WTC11 (cell line): ENCODE results near the gene INTS11. TPM values are rescaled to one million over a fixed set of nuclear protein-coding genes. Genes with fewer than 3 reads are reported as not detected.

Source experiments
- ATAC-seq: fragments of 200-7000 bp; cut with Tn5 transposase; 2 replicates; pipeline ENCODE4 v1.10.0; 2021; ENCODE audit warnings: mild to moderate bottlenecking, moderate library complexity
- CTCF ChIA-PET: fragments of 300-600 bp; sonication (Branson Sonifier 250); formaldehyde crosslinking; loops from one replicate; lab custom pipeline; 2021; ENCODE audit warnings: antibody characterized with exemption; lab: Charles Lee
- POLR2A ChIA-PET: fragments of 350-600 bp; sonication (Branson Sonifier 250); formaldehyde crosslinking; loops from one replicate; lab custom pipeline; 2021; ENCODE audit warnings: antibody characterized with exemption; lab: Charles Lee
- DNase-seq: peaks from one replicate; pipeline ENCODE4 v3.0.0; 2021; ENCODE audit warnings: low spot score
- H3K27ac Mint-ChIP-seq: 2 replicates; pipeline ENCODE4 v1.8.0; 2021; ENCODE audit warnings: mixed read lengths
- H3K27me3 Mint-ChIP-seq: 2 replicates; pipeline ENCODE4 v1.8.0; 2021; ENCODE audit warnings: low read depth, mild to moderate bottlenecking, moderate library complexity, mixed read lengths
- H3K36me3 Mint-ChIP-seq: 2 replicates; pipeline ENCODE4 v1.8.0; 2021; ENCODE audit warnings: mixed read lengths
- H3K4me1 Mint-ChIP-seq: 2 replicates; pipeline ENCODE4 v1.8.0; 2022; ENCODE audit warnings: mixed read lengths
- H3K4me3 Mint-ChIP-seq: 2 replicates; pipeline ENCODE4 v1.8.0; 2021; ENCODE audit warnings: mild to moderate bottlenecking, moderate library complexity, mixed read lengths
- H3K9me3 Mint-ChIP-seq: 2 replicates; pipeline ENCODE4 v1.8.0; 2021; ENCODE audit warnings: mixed read lengths
- ERG ChIP-seq: fragments of 250-450 bp; sonication (Bioruptor Pico); IDR thresholded peaks from 2 replicates; pipeline ENCODE4 v1.8.0; 2021; ENCODE audit warnings: mild to moderate bottlenecking
- NFYB ChIP-seq: sonication (generic); formaldehyde crosslinking; conservative IDR thresholded peaks from 2 replicates; pipeline ENCODE4 v1.8.0; 2022; ENCODE audit warnings: low read depth, missing genetic modification reagents
- SMAD3 ChIP-seq: sonication (generic); formaldehyde crosslinking; IDR thresholded peaks from 2 replicates; pipeline ENCODE4 v1.8.0; 2022; ENCODE audit warnings: missing genetic modification reagents, mild to moderate bottlenecking, borderline replicate concordance
- ZNF317 ChIP-seq: sonication (generic); formaldehyde crosslinking; IDR thresholded peaks from 2 replicates; pipeline ENCODE4 v1.8.1; 2023; ENCODE audit warnings: low read depth, mild to moderate bottlenecking, moderate library complexity, missing genetic modification reagents, borderline replicate concordance
- microRNA-seq: library from miRNA; unstranded; fragments of <30 nt; microRNA quantifications from one replicate; pipeline ENCODE4 v1.2.0, GENCODE V29; 2022; ENCODE audit warnings: borderline number of aligned reads
- total RNA-seq: library from RNA; stranded (reverse); gene quantifications from 3 replicates; pipeline ENCODE4 v1.2.3, GENCODE V29; 2021
- TF ChIP-seq, protein P1 (sequence below): sonication (generic); formaldehyde crosslinking; IDR thresholded peaks from 2 replicates; pipeline ENCODE4 v1.8.0; 2022; ENCODE audit warnings: mild to moderate bottlenecking, missing genetic modification reagents

INTS11 gene
- total RNA-seq, 1 experiment from 2014 or later = 170 TPM

DNA sequence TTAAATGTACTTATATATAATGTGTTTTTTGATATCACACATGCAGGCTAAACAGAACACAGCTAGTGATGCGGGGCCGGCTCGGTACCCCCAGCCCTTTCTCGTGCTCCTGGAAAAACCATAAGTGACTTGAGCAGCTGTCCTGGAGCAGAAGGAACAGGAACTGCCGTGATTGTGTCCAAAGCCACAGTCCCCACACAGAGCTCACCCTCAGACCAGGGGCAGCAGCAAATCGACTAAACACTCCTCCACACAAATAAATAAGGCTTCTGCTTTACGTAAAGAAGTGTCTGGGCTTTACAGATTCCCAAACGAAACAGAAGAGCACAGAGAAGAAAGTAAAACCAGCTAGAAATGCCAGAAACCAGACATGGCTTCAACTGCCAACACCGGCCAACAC lies 60.4 kb downstream of the INTS11 start:
- H3K9me3 Mint-ChIP-seq = no peaks in the 10 kb centered on the region
- no peak for TF ChIP-seq ZNF317 (CRISPR knock-in tag)
- TF ChIP-seq, protein P1, sequence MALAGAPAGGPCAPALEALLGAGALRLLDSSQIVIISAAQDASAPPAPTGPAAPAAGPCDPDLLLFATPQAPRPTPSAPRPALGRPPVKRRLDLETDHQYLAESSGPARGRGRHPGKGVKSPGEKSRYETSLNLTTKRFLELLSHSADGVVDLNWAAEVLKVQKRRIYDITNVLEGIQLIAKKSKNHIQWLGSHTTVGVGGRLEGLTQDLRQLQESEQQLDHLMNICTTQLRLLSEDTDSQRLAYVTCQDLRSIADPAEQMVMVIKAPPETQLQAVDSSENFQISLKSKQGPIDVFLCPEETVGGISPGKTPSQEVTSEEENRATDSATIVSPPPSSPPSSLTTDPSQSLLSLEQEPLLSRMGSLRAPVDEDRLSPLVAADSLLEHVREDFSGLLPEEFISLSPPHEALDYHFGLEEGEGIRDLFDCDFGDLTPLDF (CRISPR knock-in tag) = no peak
- TF ChIP-seq, all 79 proteins: peak for 0
- no peak overlapping the region for H3K4me3 Mint-ChIP-seq
- no peaks in the 10 kb centered on the region for H3K27me3 Mint-ChIP-seq
- H3K36me3 Mint-ChIP-seq = peaks cover 47% of the 10 kb centered on the region
- ChIA-PET CTCF (interaction anchor here (0.7 to 2.0 kb wide), 4 partner anchors 9 to 84 kb away, joined by 3 to 6 read pairs (median 4); partner anchors contain the start of gene UBE2J2), POLR2A (no interaction called here)
- ATAC-seq (no peak), DNase-seq (no peak)
- no peak overlapping the region for H3K27ac Mint-ChIP-seq
- H3K4me1 Mint-ChIP-seq = 0 out of 2 replicates have a peak, but pooled peaks cover 3% of the 10 kb centered on the region

DNA sequence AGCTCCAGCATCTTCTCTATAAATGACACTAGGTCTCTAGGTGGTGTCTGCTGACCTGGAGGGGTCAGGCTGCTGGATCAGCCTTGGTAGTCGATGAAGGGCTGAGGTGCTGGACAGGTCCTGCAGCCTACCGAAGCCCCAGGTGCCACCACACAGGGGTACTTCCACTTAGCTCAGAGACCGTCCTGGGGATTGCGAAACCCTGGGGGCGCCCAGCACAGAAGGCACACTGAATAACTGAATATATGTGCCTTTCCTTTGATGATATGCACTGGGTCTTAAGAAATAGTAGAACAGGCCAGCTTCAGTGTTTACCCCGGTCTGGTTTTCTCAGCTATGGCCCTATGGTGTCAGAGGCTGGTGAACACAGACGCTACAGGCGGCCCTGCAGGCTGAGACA lies 61.7 kb downstream of the INTS11 start:
- ATAC-seq (no peak), DNase-seq (no peak)
- no peaks in the 10 kb centered on the region for H3K27me3 Mint-ChIP-seq
- no peak for TF ChIP-seq ERG (CRISPR knock-in tag)
- no peak overlapping the region for H3K27ac Mint-ChIP-seq
- H3K9me3 Mint-ChIP-seq = no peaks in the 10 kb centered on the region
- ChIA-PET CTCF (no interaction called here), POLR2A (no interaction called here)
- peaks cover 11% of the 10 kb centered on the region for H3K4me1 Mint-ChIP-seq
- H3K36me3 Mint-ChIP-seq = peaks cover 46% of the 10 kb centered on the region
- no peak overlapping the region for H3K4me3 Mint-ChIP-seq

DNA sequence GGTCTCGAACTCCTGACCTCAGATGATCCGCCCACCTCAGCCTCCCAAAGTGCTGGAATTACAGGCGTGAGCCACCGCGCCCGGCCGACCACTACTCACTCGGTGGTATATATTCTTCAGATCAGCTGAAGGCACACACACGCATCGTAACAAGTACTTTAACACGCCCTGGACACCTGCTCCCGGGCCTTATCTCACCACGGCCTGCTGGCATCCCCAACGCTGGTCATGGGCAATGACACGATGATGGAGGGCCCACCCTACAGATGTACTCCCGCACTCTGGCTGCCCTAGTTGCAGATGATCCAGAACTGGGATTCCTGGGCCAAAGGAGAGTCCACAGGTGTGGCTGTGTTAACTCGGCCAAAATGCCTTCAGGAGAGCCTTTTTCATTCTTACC lies 62.4 kb downstream of the INTS11 start:
- Mint-ChIP-seq H3K4me1 (peaks cover 15% of the 10 kb centered on the region), H3K27ac (no peak overlapping the region), H3K27me3 (no peaks in the 10 kb centered on the region), H3K36me3 (peaks cover 47% of the 10 kb centered on the region), H3K9me3 (no peaks in the 10 kb centered on the region)
- DNase-seq = no peak
- no peak for TF ChIP-seq NFYB (CRISPR knock-in tag)
- TF ChIP-seq SMAD3 (CRISPR knock-in tag) = no peak
- TF ChIP-seq, all 79 proteins: peak for 0
- ChIA-PET CTCF (interaction anchor here (1.4 to 2.1 kb wide), 2 partner anchors 12 to 30 kb away, joined by 3 to 8 read pairs; no protein-coding TSS in a partner anchor), POLR2A (no interaction called here)
- ATAC-seq = no peak
- H3K4me3 Mint-ChIP-seq = no peak overlapping the region

Small RNAs within 50 kb of the gene (microRNA-seq; reads per million reads assigned to microRNA genes)
- gene MIR6726 = not detected
- gene MIR6727 = not detected
- gene MIR6808 = not detected

Other genes with a start within 250 kb of the INTS11 start
- 13.9 to 17.8 TPM (median 14.0 TPM) in 3 replicates for gene C1orf159, start 208.6 kb downstream of the INTS11 start, total RNA-seq
- 0.78 to 1.1 TPM (median 1.1 TPM) in 3 replicates for gene TTLL10, start 150.8 kb downstream of the INTS11 start, total RNA-seq
- 0.83 to 1.2 TPM (median 1.1 TPM) in 3 replicates for gene TNFRSF18, start 118.1 kb downstream of the INTS11 start, total RNA-seq
- 0.18 to 0.33 TPM in 2 of 3 replicates, not detected in the other for gene TNFRSF4, start 110.5 kb downstream of the INTS11 start, total RNA-seq
- 92.3 to 105 TPM (median 101 TPM) in 3 replicates for gene SDF4, start 92.7 kb downstream of the INTS11 start, total RNA-seq
- 18.8 to 21.4 TPM (median 20.0 TPM) in 3 replicates for gene B3GALT6, start 92.4 kb downstream of the INTS11 start, total RNA-seq
- gene C1QTNF12, start 77.9 kb downstream of the INTS11 start, total RNA-seq = 8.5 to 10.3 TPM (median 8.5 TPM) in 3 replicates
- gene UBE2J2, start 50.8 kb downstream of the INTS11 start, total RNA-seq = 62.6 to 72.2 TPM (median 65.6 TPM) in 3 replicates
- gene SCNN1D, start 44.2 kb downstream of the INTS11 start, total RNA-seq = 4.7 to 8.5 TPM (median 6.4 TPM) in 3 replicates
- gene ACAP3, start 16.7 kb downstream of the INTS11 start, total RNA-seq = 25.1 to 42.2 TPM (median 30.7 TPM) in 3 replicates
- gene PUSL1, start 16.1 kb downstream of the INTS11 start, total RNA-seq = 42.5 to 51.5 TPM (median 43.6 TPM) in 3 replicates
- gene CPTP, start 142 bp upstream of the INTS11 start, total RNA-seq = 10.3 to 14.4 TPM (median 12.3 TPM) in 3 replicates
- 0.18 to 0.22 TPM (median 0.21 TPM) in 3 replicates for gene TAS1R3, start 6.6 kb upstream of the INTS11 start, total RNA-seq
- 74.1 to 91.4 TPM (median 77.3 TPM) in 3 replicates for gene DVL1, start 24.8 kb upstream of the INTS11 start, total RNA-seq
- 6.7 to 11.2 TPM (median 10.7 TPM) in 3 replicates for gene MXRA8, start 33.9 kb upstream of the INTS11 start, total RNA-seq
- 238 to 268 TPM (median 250 TPM) in 3 replicates for gene AURKAIP1, start 50.5 kb upstream of the INTS11 start, total RNA-seq
- 117 to 142 TPM (median 117 TPM) in 3 replicates for gene CCNL2, start 74.7 kb upstream of the INTS11 start, total RNA-seq
- gene MRPL20, start 82.6 kb upstream of the INTS11 start, total RNA-seq = 126 to 156 TPM (median 134 TPM) in 3 replicates
- gene ANKRD65, start 96.6 kb upstream of the INTS11 start, total RNA-seq = 1.6 to 2.8 TPM (median 1.9 TPM) in 3 replicates
- gene VWA1, start 111.0 kb upstream of the INTS11 start, total RNA-seq = 28.3 to 35.5 TPM (median 28.3 TPM) in 3 replicates
- gene ATAD3C, start 125.0 kb upstream of the INTS11 start, total RNA-seq = 0.60 to 0.94 TPM (median 0.61 TPM) in 3 replicates
- gene ATAD3B, start 147.1 kb upstream of the INTS11 start, total RNA-seq = 47.9 to 63.6 TPM (median 48.5 TPM) in 3 replicates
- gene ATAD3A, start 187.5 kb upstream of the INTS11 start, total RNA-seq = 56.1 to 71.2 TPM (median 58.7 TPM) in 3 replicates
- gene TMEM240, start 216.0 kb upstream of the INTS11 start, total RNA-seq = 6.6 to 8.8 TPM (median 8.0 TPM) in 3 replicates